ENCODE results near the gene SLC16A1.
A peak's percentile ranks its signal among the peaks of the same experiment; 100 is the strongest.
"Not testable (repeated sequence)": the region's sequence is repeated elsewhere in the genome, so short reads cannot be mapped to it uniquely, and the experiment has no call there.

The SLC16A1 gene

GRCh38 chr1:112955773-112956543, at the start of gene SLC16A1:
Gene SLC16A1 (minus strand): TSS chr1:112956196. CDS start chr1:112929308, 26,888 bp downstream.
- peak; percentile 95 for DNase-seq

- DNase-seq, result no peak
Observed at GRCh38 chr1:113003751-113004690, 48.0 kb upstream of the SLC16A1 start.

- DNase-seq, result no peak
Observed at GRCh38 chr1:113002297-113002696, 46.3 kb upstream of the SLC16A1 start.

- peak; percentile 51 for DNase-seq
Observed at GRCh38 chr1:112998592-112999235, 42.7 kb upstream of the SLC16A1 start.

- DNase-seq, result no peak
Observed at GRCh38 chr1:112997781-112998180, 41.8 kb upstream of the SLC16A1 start.

GRCh38 chr1:112995890-112996289, 39.9 kb upstream of the SLC16A1 start:
- DNase-seq, result no peak

- DNase-seq, result not testable (repeated sequence)
Observed at GRCh38 chr1:112995021-112995420, 39.0 kb upstream of the SLC16A1 start.

- no peak for DNase-seq
Observed at GRCh38 chr1:112992780-112993179, 36.8 kb upstream of the SLC16A1 start.

GRCh38 chr1:112991402-112992120, 35.6 kb upstream of the SLC16A1 start:
- no peak for DNase-seq

GRCh38 chr1:112990271-112990670, 34.3 kb upstream of the SLC16A1 start:
- DNase-seq, result no peak

- DNase-seq, result no peak
Observed at GRCh38 chr1:112988367-112988766, 32.4 kb upstream of the SLC16A1 start.

- no peak for DNase-seq
Observed at GRCh38 chr1:112985123-112985522, 29.1 kb upstream of the SLC16A1 start.

GRCh38 chr1:112983537-112984131, 27.6 kb upstream of the SLC16A1 start:
- DNase-seq, result no peak

- no peak for DNase-seq
Observed at GRCh38 chr1:112982853-112983536, 27.0 kb upstream of the SLC16A1 start.

- no peak for DNase-seq
Observed at GRCh38 chr1:112982328-112982727, 26.3 kb upstream of the SLC16A1 start.

- not testable (repeated sequence) for DNase-seq
Observed at GRCh38 chr1:112981834-112982233, 25.8 kb upstream of the SLC16A1 start.

GRCh38 chr1:112981426-112981825, 25.4 kb upstream of the SLC16A1 start:
- DNase-seq, result no peak

- no peak for DNase-seq
Observed at GRCh38 chr1:112975336-112975735, 19.3 kb upstream of the SLC16A1 start.

GRCh38 chr1:112974646-112975045, 18.6 kb upstream of the SLC16A1 start:
- no peak for DNase-seq

- no peak for DNase-seq
Observed at GRCh38 chr1:112973788-112974187, 17.8 kb upstream of the SLC16A1 start.

- DNase-seq, result no peak
Observed at GRCh38 chr1:112971006-112971405, 15.0 kb upstream of the SLC16A1 start.

- no peak for DNase-seq
Observed at GRCh38 chr1:112964347-112964746, 8.4 kb upstream of the SLC16A1 start.

All from midbrain (tissue), 1 donor.